WTC11 (cell line): Measurements from ENCODE around the gene EXOSC5.

Experiments used
- CTCF ChIP-seq: fragments of 200-600 bp; IDR thresholded peaks from 2 replicates; pipeline ENCODE4 v1.8.0; 2022; ENCODE audit warnings: antibody characterized with exemption
- ETV6 ChIP-seq: sonication (generic); formaldehyde crosslinking; IDR thresholded peaks from 2 replicates; pipeline ENCODE4 v1.8.1; 2022; ENCODE audit warnings: mild to moderate bottlenecking, missing genetic modification reagents

- TF ChIP-seq CTCF (no peak), ETV6 (no peak)
These were observed 40.9 kb upstream of the EXOSC5 start for GRCh38 chr19:41437944-41438574.
